ENCODE results near the gene RIMS3. TPM values are rescaled to one million over a fixed set of nuclear protein-coding genes. Genes with fewer than 3 reads are reported as not detected.
"Not testable (repeated sequence)": the region's sequence is repeated elsewhere in the genome, so short reads cannot be mapped to it uniquely, and the experiment has no call there.

RIMS3 gene
- total RNA-seq, 1 donor = 0.84 TPM

DNA sequence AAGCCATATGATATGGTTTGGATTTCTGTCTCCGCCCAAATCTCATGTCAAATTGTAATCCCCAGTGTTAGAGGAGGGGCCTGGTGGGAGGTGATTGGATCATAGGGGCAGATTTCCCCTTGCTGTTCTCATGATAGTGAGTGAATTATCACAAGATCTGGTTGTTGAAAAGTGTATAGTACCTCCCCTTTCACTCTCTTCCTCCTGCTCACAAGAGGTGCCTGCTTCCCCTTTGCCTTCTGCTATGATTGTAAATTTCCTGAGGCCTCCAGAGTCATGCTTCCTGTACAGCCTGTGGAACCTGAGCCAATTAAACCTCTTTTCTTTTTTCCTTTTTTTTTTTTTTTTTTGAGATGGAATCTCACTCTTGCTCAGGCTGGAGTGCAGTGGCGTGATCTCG, 90.7 kb downstream of the RIMS3 start:
- not testable (repeated sequence) for H3K4me1 ChIP-seq (ENCODE audit: insufficient read depth, low read length); H3K27me3 ChIP-seq (ENCODE audit: insufficient read depth, low read length); H3K4me3 ChIP-seq (ENCODE audit: low read length); H3K9me3 ChIP-seq (ENCODE audit: low read depth, low read length)

Other genes with a start within 250 kb of the RIMS3 start
- 2.9 TPM for gene ZFP69B, start 215.2 kb downstream of the RIMS3 start, total RNA-seq
- 1.0 TPM for gene ZFP69, start 188.4 kb downstream of the RIMS3 start, total RNA-seq
- 2.9 TPM for gene EXO5, start 156.9 kb downstream of the RIMS3 start, total RNA-seq
- gene ZNF684, start 134.0 kb downstream of the RIMS3 start, total RNA-seq = 4.1 TPM
- 19.4 TPM for gene NFYC, start 26.0 kb upstream of the RIMS3 start, total RNA-seq
- gene KCNQ4, start 118.1 kb upstream of the RIMS3 start, total RNA-seq = under 0.01 TPM
- gene CITED4, start 196.7 kb upstream of the RIMS3 start, total RNA-seq = 14.4 TPM